Measurements from ENCODE around the gene NUDT3. TPM values are rescaled to one million over a fixed set of nuclear protein-coding genes. Genes with fewer than 3 reads are reported as not detected.

Gene NUDT3
- total RNA-seq, 1 experiment from 2014 or later, result 25.2 TPM

- no peak overlapping the region for H3K4me2 ChIP-seq (ENCODE audit: low read length)
- H4K20me1 ChIP-seq (ENCODE audit: insufficient read depth), result peaks cover 14% of the 10 kb centered on the region
- intact Hi-C loops (cut with micrococcal nuclease), result no loop called here
- H3K27me3 ChIP-seq (ENCODE audit: insufficient read depth, low read length), result no peaks in the 10 kb centered on the region
- H3K4me1 ChIP-seq (ENCODE audit: control insufficient read depth in 1 of 2, insufficient read depth in 2 of 2, low read length in 2 of 2), result peaks cover 0 to 2% of the 10 kb centered on the region in 2 experiments; a peak in 1 of 4 replicates
- H2AFZ ChIP-seq (ENCODE audit: low read depth, low read length, poor library complexity, severe bottlenecking), result no peak overlapping the region
- H3K4me3 ChIP-seq (replicated peaks in 1 of 2; ENCODE audit: low read depth in 1 of 2, low read length in 2 of 2), result no peak overlapping the region
- peaks cover 90% of the 10 kb centered on the region for H3K79me2 ChIP-seq (ENCODE audit: insufficient read depth, low read length)
- no peaks in the 10 kb centered on the region for H3K9me3 ChIP-seq (ENCODE audit: control insufficient read depth in 1 of 2, insufficient read depth in 1 of 2, low read depth in 1 of 2, low read length in 2 of 2)
- H3K36me3 ChIP-seq (ENCODE audit: control insufficient read depth in 1 of 2, insufficient read depth in 2 of 2, low read length in 2 of 2), result no peaks in the 10 kb centered on the region
- POLR2A ChIA-PET, result no interaction called here
- no TSS peak for BruUV-seq (replicated peaks)
- no peak overlapping the region for H3K9ac ChIP-seq (ENCODE audit: low read length)
- ATAC-seq (no peak), DNase-seq (ENCODE audit: low read depth, low spot score) (no peak)
- H3K27ac ChIP-seq (ENCODE audit: low read depth, low read length), result no peak overlapping the region
- TF ChIP-seq SIN3A (IDR thresholded peaks at IDR 0.05; ENCODE audit: low read depth) (no peak), CBX3 (IDR thresholded peaks at IDR 0.05; ENCODE audit: low read depth) (no peak), ELF1 (IDR thresholded peaks at IDR 0.05; ENCODE audit: borderline replicate concordance, low read depth) (no peak), ZNF274 (IDR thresholded peaks at IDR 0.05; ENCODE audit: low read depth, low read length) (no peak), CTCF (IDR thresholded peaks at IDR 0.05 in 2 of 3, conservative IDR thresholded peaks at IDR 0.05 in 1 of 3; ENCODE audit: borderline replicate concordance in 1 of 3, insufficient read depth in 1 of 3, low read depth in 2 of 3, low read length in 2 of 3) (no peak), YY1 (IDR thresholded peaks at IDR 0.05; ENCODE audit: extremely low read depth, insufficient replicate concordance, low read depth, low read length) (no peak), ZFX (IDR thresholded peaks at IDR 0.05) (no peak), ATF3 (IDR thresholded peaks at IDR 0.05) (no peak), FOSL1 (IDR thresholded peaks at IDR 0.05; ENCODE audit: low read depth) (no peak), MAX (IDR thresholded peaks at IDR 0.05) (no peak), SRF (IDR thresholded peaks at IDR 0.05; ENCODE audit: low read depth) (no peak), SP1 (IDR thresholded peaks at IDR 0.05; ENCODE audit: low read depth) (no peak), CEBPB (IDR thresholded peaks at IDR 0.05; ENCODE audit: low read depth) (no peak), JUND (IDR thresholded peaks at IDR 0.05) (no peak), ZBTB33 (IDR thresholded peaks at IDR 0.05; ENCODE audit: extremely low read depth, insufficient replicate concordance, low read length) (no peak), TCF7L2 (IDR thresholded peaks at IDR 0.05; ENCODE audit: borderline replicate concordance, extremely low read depth, insufficient read depth, insufficient read length) (no peak)
- no peaks in the 10 kb centered on the region for H3K9me2 ChIP-seq (ENCODE audit: insufficient read depth)
- RAD21 ChIA-PET (ENCODE audit: low non-redundant PET in 1 of 2, low total read pairs in 2 of 2, uncharacterized antibody in 2 of 2, unreplicated experiment in 2 of 2), result no interaction called here
- CTCF ChIA-PET, result no interaction called here
These were observed 40.0 kb downstream of the NUDT3 start for GRCh38 chr6:34352305-34352937.

Data from HCT116 (cell line).